ENCODE data around the gene VWA3A. TPM values are rescaled to one million over a fixed set of nuclear protein-coding genes. Genes with fewer than 3 reads are reported as not detected.
"Not testable (repeated sequence)": the region's sequence is repeated elsewhere in the genome, so short reads cannot be mapped to it uniquely, and the experiment has no call there.

VWA3A gene
- total RNA-seq, 2 experiments from 2014 or later = not detected

DNA sequence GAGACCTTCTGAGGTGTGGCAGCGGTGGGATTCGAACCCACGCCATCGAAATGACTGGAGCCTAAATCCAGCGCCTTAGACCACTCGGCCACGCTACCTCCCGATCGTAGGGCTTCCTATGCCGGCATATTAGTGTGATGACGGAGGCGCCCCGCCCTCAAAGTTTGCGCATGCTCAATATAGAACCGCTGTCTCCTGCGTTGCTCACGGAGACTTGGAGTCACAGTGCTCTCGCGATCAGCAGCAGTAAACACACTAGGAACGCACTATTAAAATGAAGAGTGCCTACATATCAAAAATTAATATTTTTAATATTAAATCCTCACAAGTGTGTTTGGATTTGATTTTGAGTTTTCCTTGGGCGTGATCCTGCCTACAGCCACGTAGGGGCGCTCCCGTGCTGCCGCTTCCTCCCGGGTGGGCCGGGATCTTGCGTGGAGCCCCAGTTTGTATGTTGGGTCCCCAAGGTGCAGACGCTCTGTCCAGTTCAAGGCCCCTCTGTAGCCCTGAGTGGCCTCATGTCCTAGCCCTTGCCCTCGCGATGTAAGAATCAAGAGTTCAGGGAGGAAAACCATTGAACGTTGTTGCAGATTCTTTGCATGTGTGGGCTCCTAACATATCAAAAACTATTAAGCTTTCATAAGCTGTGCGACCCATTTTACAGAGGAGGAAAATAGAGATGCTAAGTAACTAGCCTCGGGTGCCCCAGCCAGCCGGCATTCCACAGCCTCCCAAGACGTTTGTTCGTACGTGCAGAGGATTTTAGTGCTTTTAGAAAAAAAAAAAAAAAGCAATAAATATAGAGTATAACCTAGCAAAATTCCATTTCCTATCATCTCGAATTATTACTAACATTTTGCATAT lies 103.6 kb downstream of the VWA3A start:
- Histone ChIP-seq H4K20me1 (ENCODE audit: insufficient read depth, low read length) (no peaks in the 10 kb centered on the region), H3K4me2 (ENCODE audit: low read length) (peak overlapping the region; percentile 92), H2AFZ (ENCODE audit: low read length) (peak overlapping the region; percentile 95), H3K79me2 (ENCODE audit: insufficient read depth, low read depth, low read length) (no peaks in the 10 kb centered on the region), H3K9me2 (ENCODE audit: insufficient read depth, low read length) (no peaks in the 10 kb centered on the region), H3K9me3 (ENCODE audit: low read length) (no peaks in the 10 kb centered on the region), H3K27ac (ENCODE audit: low read depth, low read length, poor library complexity, severe bottlenecking) (peak overlapping the region; percentile 42), H3K4me1 (ENCODE audit: insufficient read depth, low read length, poor library complexity, severe bottlenecking) (peaks cover 40% of the 10 kb centered on the region), H3K4me3 (ENCODE audit: low read depth, low read length, poor library complexity, severe bottlenecking) (peak overlapping the region; percentile 76), H3K36me3 (ENCODE audit: insufficient read depth, low read length) (no peaks in the 10 kb centered on the region)
- BruUV-seq (replicated peaks) = no TSS peak
- intact Hi-C loops (cut with micrococcal nuclease; ENCODE audit: unreplicated experiment) = loop anchor here (1.0 kb wide), 2 partner anchors 10 to 100 kb away; partner anchors contain the start of gene EEF2K
- TF ChIP-seq, protein P1, sequence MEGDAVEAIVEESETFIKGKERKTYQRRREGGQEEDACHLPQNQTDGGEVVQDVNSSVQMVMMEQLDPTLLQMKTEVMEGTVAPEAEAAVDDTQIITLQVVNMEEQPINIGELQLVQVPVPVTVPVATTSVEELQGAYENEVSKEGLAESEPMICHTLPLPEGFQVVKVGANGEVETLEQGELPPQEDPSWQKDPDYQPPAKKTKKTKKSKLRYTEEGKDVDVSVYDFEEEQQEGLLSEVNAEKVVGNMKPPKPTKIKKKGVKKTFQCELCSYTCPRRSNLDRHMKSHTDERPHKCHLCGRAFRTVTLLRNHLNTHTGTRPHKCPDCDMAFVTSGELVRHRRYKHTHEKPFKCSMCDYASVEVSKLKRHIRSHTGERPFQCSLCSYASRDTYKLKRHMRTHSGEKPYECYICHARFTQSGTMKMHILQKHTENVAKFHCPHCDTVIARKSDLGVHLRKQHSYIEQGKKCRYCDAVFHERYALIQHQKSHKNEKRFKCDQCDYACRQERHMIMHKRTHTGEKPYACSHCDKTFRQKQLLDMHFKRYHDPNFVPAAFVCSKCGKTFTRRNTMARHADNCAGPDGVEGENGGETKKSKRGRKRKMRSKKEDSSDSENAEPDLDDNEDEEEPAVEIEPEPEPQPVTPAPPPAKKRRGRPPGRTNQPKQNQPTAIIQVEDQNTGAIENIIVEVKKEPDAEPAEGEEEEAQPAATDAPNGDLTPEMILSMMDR (conservative IDR thresholded peaks at IDR 0.05; ENCODE audit: low read length) = peak; percentile 99
- TF ChIP-seq EZH2phosphoT487 (IDR thresholded peaks at IDR 0.05; ENCODE audit: borderline replicate concordance, low read depth, low read length) = no peak
- ChIA-PET CTCF (ENCODE audit: unreplicated experiment) (interaction anchor here (0.6 kb wide), 1 partner anchor 58 kb away, joined by 3 read pairs; no protein-coding TSS in a partner anchor), POLR2A (interaction anchor here (0.5 to 1.5 kb wide), 2 partner anchors 12 to 60 kb away, joined by 3 to 5 read pairs; no protein-coding TSS in a partner anchor)
- peak; percentile 88 for DNase-seq (ENCODE audit: low spot score)

DNA sequence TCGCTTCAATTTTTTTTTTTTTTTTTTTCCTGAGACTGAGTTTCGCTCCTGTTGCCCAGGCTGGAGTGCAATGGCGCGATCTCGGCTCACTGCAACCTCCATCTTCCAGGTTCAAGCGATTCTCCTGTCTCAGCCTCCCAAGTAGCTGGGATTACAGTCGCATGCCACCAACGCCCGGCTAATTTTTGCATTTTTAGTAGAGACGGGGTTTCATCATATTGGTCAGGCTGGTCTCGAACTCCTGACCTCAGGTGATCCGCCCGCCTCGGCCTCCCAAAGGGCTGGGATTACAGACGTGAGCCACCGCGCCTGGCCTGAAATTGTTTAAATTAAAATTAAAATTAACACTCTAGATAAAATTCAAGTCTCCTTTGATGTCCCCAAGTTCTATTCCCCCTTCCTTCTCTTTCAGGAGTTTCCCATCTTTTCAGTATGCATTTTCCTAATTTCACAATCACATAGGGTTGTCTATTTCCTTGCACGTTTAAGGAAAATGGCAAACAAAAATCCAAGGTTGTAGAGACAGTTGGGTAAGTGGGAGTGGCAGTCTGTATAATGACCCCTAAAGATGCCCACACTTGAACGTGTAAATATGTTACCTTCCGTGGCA lies 104.3 kb downstream of the VWA3A start:
- POLR2A ChIA-PET = interaction anchor here (0.5 to 1.5 kb wide), 2 partner anchors 11 to 59 kb away, joined by 3 to 5 read pairs; no protein-coding TSS in a partner anchor
- intact Hi-C loops (cut with micrococcal nuclease; ENCODE audit: unreplicated experiment) = loop anchor here (1.0 kb wide), 1 partner anchor 100 kb away; no protein-coding TSS in a partner anchor
- H2AFZ ChIP-seq (ENCODE audit: low read length) = peak overlapping the region; percentile 95; the same call in 1 of the 2 replicates

DNA sequence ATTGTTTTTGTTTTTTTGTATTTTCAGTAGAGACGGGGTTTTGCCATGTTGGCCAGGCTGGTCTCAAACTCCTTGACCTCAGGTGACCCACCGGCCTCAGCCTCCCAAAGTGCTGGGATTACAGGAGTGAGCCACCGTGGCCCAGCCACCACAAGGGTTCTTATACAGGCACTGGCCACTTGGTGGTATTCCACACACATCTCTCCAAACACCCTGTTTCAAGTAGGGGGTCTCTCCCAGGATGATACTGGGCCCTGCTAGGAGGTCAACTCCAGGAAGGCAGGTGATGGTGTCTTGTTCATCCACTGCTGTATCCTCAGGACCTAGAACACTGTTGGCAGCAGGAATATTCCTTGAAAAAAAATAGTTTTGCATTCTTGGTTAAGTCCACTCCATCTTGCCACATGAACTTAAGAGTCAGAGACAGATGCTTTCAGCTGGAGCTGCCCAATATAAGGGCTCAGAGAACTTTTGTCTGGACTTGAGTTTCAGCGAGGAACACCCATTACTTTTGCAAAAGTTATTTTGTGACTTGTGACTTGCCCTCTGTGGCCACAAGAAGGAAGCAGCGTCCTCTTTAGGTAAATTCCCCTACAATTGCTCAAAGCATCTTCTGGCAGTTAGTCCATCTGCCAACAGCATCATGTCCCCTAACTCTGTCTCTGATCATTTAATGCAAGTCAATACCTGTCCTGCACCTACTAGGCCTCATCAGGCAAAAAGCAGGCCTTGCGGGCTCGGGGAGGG lies 106.4 kb downstream of the VWA3A start:
- Histone ChIP-seq H3K36me3 (ENCODE audit: insufficient read depth, low read length) (no peaks in the 10 kb centered on the region), H3K4me1 (ENCODE audit: insufficient read depth, low read length, poor library complexity, severe bottlenecking) (peaks cover 38% of the 10 kb centered on the region), H3K27ac (ENCODE audit: low read depth, low read length, poor library complexity, severe bottlenecking) (peak overlapping the region; percentile 2), H3K9me3 (ENCODE audit: low read length) (no peaks in the 10 kb centered on the region), H2AFZ (ENCODE audit: low read length) (peak overlapping the region; percentile 2; the same call in 1 of the 2 replicates), H3K4me3 (ENCODE audit: low read depth, low read length, poor library complexity, severe bottlenecking) (no peak overlapping the region), H4K20me1 (ENCODE audit: insufficient read depth, low read length) (no peaks in the 10 kb centered on the region), H3K4me2 (ENCODE audit: low read length) (no peak overlapping the region), H3K79me2 (ENCODE audit: insufficient read depth, low read depth, low read length) (no peaks in the 10 kb centered on the region), H3K9me2 (ENCODE audit: insufficient read depth, low read length) (no peaks in the 10 kb centered on the region)
- peak; percentile 46 for DNase-seq (ENCODE audit: low spot score)
- CTCF ChIA-PET (ENCODE audit: unreplicated experiment) = no interaction called here
- POLR2A ChIA-PET = interaction anchor here (0.6 to 1.1 kb wide), 2 partner anchors 9 to 644 kb away, joined by 3 read pairs; no protein-coding TSS in a partner anchor
- no peak for TF ChIP-seq EZH2phosphoT487 (IDR thresholded peaks at IDR 0.05; ENCODE audit: borderline replicate concordance, low read depth, low read length)
- TF ChIP-seq, protein P1 (conservative IDR thresholded peaks at IDR 0.05; ENCODE audit: low read length) = peak; percentile 15; the same call in 1 of the 2 replicates
- BruUV-seq (replicated peaks) = no TSS peak
- intact Hi-C loops (cut with micrococcal nuclease; ENCODE audit: unreplicated experiment) = no loop called here

More for the DNA sequence above, 104.3 kb downstream of the VWA3A start:
- not testable (repeated sequence) for H3K9me2 ChIP-seq (ENCODE audit: insufficient read depth, low read length); H3K36me3 ChIP-seq (ENCODE audit: insufficient read depth, low read length); BruUV-seq (replicated peaks); H4K20me1 ChIP-seq (ENCODE audit: insufficient read depth, low read length); H3K79me2 ChIP-seq (ENCODE audit: insufficient read depth, low read depth, low read length); H3K9me3 ChIP-seq (ENCODE audit: low read length)
- CTCF ChIA-PET (ENCODE audit: unreplicated experiment) = interaction anchor here (0.6 to 1.4 kb wide), 2 partner anchors 9 to 59 kb away, joined by 3 to 6 read pairs; partner anchors contain the start of gene EEF2K
- peak; percentile 39 for DNase-seq (ENCODE audit: low spot score)
- H3K4me3 ChIP-seq (ENCODE audit: low read depth, low read length, poor library complexity, severe bottlenecking) = peak overlapping the region; percentile 76
- peaks cover 45% of the 10 kb centered on the region for H3K4me1 ChIP-seq (ENCODE audit: insufficient read depth, low read length, poor library complexity, severe bottlenecking)
- H3K27ac ChIP-seq (ENCODE audit: low read depth, low read length, poor library complexity, severe bottlenecking) = peak overlapping the region; percentile 42
- peak overlapping the region; percentile 92 for H3K4me2 ChIP-seq (ENCODE audit: low read length)
